Measurements from ENCODE around the gene RPTOR.

- TF ChIP-seq EZH2 (IDR thresholded peaks at IDR 0.05; ENCODE audit: borderline replicate concordance, low read depth, low read length, severe bottlenecking) (no peak), CTCF (IDR thresholded peaks at IDR 0.05; ENCODE audit: borderline replicate concordance, extremely low read depth, low read length, poor library complexity, severe bottlenecking) (no peak)
These were observed 421.0 kb downstream of the RPTOR start for GRCh38 chr17:80965606-80966005.
